NCI-H446 (cell line): ENCODE data around the gene DCDC2C.

Experiments
- DNase-seq, 2 experiments: peaks; one replicate each; lab custom pipeline; 2025; lab: John Stamatoyannopoulos, UW

Gene DCDC2C

GRCh38 chr2:3747032-3747654 is 43.8 kb downstream of the DCDC2C start:
- no peak for DNase-seq

- no peak for DNase-seq
These were observed 44.5 kb downstream of the DCDC2C start for GRCh38 chr2:3747826-3748225.

GRCh38 chr2:3749201-3749600 is 45.8 kb downstream of the DCDC2C start:
- no peak for DNase-seq

GRCh38 chr2:3751251-3751650 is 47.9 kb downstream of the DCDC2C start:
- no peak for DNase-seq

GRCh38 chr2:3751806-3752205 is 48.4 kb downstream of the DCDC2C start:
- DNase-seq = no peak

- DNase-seq = no peak
These were observed 49.0 kb downstream of the DCDC2C start for GRCh38 chr2:3752376-3752775.

- DNase-seq = no peak
These were observed 50.2 kb downstream of the DCDC2C start for GRCh38 chr2:3753561-3753960.

GRCh38 chr2:3754280-3754679 is 50.9 kb downstream of the DCDC2C start:
- DNase-seq = no peak

GRCh38 chr2:3754795-3755194 is 51.4 kb downstream of the DCDC2C start:
- no peak for DNase-seq

GRCh38 chr2:3755277-3755676 is 51.9 kb downstream of the DCDC2C start:
- no peak for DNase-seq

- no peak for DNase-seq
These were observed 52.9 kb downstream of the DCDC2C start for GRCh38 chr2:3756306-3756705.

- no peak for DNase-seq
These were observed 55.5 kb downstream of the DCDC2C start for GRCh38 chr2:3758906-3759305.

- no peak for DNase-seq
These were observed 56.0 kb downstream of the DCDC2C start for GRCh38 chr2:3759331-3759730.

- DNase-seq = no peak
These were observed 56.4 kb downstream of the DCDC2C start for GRCh38 chr2:3759761-3760160.

- DNase-seq = no peak
These were observed 57.9 kb downstream of the DCDC2C start for GRCh38 chr2:3761272-3761671.

- no peak for DNase-seq
These were observed 59.5 kb downstream of the DCDC2C start for GRCh38 chr2:3762771-3763447.

GRCh38 chr2:3766824-3767223 is 63.4 kb downstream of the DCDC2C start:
- DNase-seq = no peak

GRCh38 chr2:3768960-3769765 is 65.8 kb downstream of the DCDC2C start:
- no peak for DNase-seq

GRCh38 chr2:3769766-3770165 is 66.4 kb downstream of the DCDC2C start:
- DNase-seq = no peak

- no peak for DNase-seq
These were observed 67.5 kb downstream of the DCDC2C start for GRCh38 chr2:3770724-3771415.

GRCh38 chr2:3771576-3771975 is 68.2 kb downstream of the DCDC2C start:
- DNase-seq = no peak

- DNase-seq = no peak
These were observed 71.0 kb downstream of the DCDC2C start for GRCh38 chr2:3774336-3774735.

- no peak for DNase-seq
These were observed 72.9 kb downstream of the DCDC2C start for GRCh38 chr2:3776311-3776710.
